Activated T-helper 1 cell treated with anti-CD3 and anti-CD28 coated beads, Interleukin-2, amount 50 U/mL, for 16 hours (primary cell): ENCODE results near the gene ISCU.
"Not testable (repeated sequence)": the region's sequence is repeated elsewhere in the genome, so short reads cannot be mapped to it uniquely, and the experiment has no call there.

Experiments used
- DNase-seq, 2 donors: peaks; one replicate each; pipeline ENCODE4 v3.0.0-alpha.2; 2020; ENCODE audit warnings: low read depth in 1 of 2, low spot score in 1 of 2

Gene ISCU

DNA sequence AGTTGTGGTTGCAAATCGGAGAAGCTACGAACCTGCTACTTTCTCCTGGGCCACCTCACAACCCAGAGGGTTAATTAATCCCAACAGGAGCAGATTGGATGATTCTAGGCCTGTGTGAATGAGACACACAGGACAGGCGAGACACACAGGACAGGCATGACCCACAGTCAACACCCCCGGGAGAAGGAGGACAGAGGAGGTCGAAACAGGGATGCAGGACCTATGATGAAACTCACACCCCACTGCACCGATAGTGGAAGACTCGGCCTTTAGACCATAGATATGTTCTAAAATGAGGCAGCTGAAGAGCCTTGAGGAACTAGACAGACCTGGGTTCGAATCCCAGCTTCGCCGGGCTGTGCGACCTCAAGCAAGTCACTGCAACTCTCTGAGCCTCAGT lies 23.9 kb downstream of the ISCU start:
- DNase-seq = no peak

DNA sequence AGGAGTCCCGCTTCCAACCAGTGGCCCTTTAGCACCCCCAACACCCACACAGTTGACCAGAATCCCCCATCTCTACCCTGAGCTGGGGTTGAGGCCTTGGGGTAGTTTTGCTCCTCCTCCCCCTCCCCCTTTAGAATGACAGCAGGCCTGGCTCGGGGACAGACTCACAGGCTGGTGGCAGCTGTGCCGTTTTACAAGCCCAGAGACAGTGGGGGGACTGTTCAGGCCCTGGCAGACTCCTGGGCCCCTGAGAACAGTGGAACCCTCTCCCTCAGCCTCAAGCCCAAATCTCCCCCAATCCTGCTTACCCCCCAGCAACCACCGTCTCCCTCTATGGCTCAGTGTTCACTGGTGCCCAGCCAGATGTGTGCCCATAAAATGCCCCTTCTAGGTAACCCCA lies 25.4 kb downstream of the ISCU start:
- DNase-seq = no peak

DNA sequence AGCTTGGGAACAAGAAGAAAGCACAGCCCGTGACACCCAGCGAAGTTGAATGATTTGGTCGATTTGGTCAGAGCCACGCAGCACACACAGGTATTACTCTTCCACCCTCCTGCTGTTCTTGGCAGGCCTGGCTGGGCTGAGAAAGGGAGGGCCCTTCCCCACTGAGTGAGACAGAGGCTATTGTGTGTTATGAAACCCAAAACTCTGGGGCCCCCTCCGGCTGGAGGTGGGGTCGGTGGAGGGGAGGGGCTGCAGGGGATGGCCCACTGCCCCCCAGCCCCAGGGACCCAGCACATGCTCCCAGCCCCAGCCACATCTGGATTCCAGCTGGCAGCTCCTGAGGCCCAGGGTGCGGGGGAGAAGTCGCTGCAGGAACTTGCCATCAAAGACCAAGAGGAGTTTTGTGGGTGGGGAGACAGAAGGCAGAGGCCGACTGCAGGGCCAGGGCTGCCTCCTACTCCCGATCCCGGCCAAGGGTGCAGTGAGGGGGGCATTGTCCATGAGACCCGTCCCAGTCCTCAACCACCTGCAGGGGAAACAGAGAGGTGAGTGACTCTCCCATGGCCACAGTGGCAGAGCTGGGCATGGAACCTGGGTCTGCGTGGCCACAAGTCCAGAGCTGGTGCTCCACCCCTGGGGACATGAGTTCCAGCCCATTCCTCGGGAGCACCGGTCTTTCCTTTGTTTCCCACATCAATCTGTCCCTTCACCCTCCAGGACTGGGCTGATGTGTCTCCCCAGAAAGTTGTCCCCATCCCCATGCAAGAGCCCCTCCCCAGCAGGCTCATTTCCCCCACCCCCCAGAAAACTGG lies 26.8 kb downstream of the ISCU start:
- DNase-seq = no peak

DNA sequence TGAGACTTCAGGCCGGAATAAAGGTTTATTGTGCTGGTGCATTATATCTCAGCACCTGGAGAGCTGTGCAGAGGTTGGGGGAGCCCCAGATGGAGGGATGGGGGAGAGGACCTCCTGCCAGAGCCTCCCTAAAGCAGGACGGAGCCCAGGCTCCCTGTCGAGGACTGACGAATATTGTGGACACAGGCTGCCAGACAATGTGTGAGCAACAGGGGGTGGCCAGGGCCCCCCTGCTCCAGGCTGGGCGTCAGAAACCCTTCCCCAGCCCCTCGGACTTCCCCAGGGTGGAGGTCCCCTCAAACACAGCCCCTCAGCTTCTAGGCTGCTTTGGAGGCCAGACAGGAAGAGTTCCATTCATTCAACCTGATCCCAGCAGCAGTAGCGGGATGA lies 27.4 kb downstream of the ISCU start:
- DNase-seq = no peak

DNA sequence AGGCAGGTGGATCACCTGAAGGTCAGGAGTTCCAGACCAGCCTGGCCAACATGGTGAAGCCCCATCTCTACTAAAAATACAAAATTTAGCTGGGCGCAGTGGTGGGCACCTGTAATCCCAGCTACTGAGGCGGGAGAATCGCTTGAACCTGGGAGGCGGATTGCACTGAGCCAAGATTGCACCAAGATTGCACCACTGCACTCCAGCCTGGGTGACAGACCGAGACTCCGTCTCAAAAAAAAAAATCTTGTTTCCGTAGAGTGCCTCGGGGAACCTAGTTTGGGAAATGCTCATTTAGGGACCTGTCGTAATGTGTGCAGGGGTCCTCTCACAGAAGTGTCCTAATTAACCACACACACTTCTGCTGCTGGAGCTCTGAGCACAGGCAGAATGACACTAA lies 28.1 kb downstream of the ISCU start:
- not testable (repeated sequence) for DNase-seq

DNA sequence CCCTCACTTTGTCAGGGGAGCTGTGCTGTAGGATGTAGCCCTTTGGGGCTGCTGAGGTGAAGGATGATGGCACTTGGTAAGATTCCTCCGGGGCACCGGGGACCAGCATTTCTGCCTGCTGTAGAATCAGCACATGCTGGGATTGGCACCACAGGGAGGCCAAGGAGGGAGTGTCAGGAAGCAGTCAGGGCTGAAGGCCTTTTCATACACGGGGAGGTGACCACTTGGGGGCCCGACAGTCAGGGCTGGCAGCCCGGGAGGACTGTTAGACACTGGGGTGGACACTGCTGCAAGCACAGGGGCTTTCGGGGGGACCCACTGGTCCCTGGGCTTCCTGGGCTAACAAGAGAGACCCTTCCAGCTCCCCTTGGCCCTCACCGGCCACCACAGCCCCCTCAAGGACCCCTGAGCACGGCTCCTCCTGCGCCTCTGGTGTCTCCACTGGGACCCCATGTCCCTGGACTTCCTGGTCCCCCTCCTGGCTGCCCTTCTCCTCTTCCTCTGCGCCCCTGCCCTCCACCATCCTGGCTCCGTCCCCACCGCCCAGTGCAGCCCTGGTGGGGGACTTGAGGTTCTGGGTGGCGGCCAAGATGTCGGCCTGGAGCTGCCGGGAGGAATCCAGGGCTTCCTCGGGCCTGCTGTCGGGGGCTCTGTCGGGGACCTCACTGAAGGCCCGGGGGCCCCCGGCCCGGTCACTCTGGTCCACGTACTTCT lies 29.0 kb downstream of the ISCU start:
- no peak for DNase-seq

- DNase-seq = no peak
Observed at GRCh38 chr12:108592033-108592909, 29.9 kb downstream of the ISCU start.

GRCh38 chr12:108594323-108594903 lies 32.0 kb downstream of the ISCU start:
- DNase-seq = no peak

DNA sequence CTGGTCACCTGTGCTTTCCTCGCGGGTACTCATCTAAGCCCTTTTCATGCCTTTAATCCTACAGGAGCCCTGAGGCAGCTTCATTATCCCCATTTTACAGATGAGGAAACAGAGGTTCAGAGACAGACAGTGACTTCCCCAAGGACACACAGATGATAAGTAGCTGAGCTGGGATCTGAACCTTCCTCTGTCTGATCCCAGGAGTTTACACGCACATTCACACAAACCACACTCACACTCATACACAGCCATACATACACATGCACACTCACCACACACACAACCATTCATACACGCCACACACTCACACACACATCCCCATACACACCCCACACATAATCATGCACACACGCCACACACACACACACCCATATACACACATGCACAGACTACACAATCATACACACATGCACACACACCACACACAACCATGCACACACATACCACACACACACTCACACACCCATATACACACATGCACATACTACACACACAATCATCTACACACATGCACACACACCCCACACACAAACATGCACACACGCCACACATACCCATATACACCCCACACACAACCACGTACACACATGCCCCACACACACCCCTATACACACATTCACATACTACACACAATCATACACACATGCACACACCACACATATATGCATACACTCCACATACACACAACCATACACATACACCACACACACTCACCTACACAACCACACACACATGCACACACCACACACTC lies 32.7 kb downstream of the ISCU start:
- DNase-seq = no peak

DNA sequence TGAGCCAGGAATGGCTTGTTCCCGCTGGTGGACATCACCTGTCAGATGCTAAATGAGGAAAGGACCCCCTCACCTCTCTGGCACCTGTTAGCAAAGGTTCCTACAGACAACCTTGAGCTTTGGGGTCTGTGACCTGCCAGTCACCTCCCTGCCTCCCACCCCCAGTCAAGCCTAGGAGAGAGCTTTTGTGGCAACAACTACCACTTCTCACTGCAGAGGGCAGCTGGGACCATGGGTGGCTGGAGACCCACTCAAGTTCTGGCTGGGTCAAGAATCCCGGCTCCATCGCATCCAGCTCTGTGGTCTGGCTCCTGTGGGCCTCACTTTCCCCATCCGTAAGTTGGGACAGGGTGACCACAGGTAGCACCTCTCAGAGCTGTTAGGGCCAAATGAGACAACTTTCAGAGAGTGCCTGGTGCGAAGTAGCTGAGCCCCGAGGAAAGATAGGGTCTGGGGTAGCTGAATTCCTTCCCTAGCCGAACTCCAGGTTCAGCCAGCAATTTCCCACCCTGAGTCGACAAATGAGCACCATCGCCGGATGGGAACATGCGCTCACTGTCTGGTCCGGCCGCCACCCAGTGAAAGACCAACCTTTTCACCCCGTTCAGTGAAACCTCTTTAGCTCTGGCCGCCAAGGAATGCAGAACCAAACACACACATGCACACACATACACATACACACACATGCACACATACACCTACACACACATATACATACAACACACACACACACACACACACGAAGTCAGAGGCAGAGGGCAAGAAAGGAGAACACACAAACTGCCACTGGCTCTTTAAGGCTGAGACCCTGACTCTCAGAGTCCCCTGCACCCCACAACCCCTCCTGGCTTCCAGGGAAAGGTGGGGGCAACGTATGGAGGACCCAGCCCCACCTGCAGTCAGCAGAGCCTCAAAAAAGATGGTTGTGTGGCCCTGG lies 33.6 kb downstream of the ISCU start:
- DNase-seq = no peak

DNA sequence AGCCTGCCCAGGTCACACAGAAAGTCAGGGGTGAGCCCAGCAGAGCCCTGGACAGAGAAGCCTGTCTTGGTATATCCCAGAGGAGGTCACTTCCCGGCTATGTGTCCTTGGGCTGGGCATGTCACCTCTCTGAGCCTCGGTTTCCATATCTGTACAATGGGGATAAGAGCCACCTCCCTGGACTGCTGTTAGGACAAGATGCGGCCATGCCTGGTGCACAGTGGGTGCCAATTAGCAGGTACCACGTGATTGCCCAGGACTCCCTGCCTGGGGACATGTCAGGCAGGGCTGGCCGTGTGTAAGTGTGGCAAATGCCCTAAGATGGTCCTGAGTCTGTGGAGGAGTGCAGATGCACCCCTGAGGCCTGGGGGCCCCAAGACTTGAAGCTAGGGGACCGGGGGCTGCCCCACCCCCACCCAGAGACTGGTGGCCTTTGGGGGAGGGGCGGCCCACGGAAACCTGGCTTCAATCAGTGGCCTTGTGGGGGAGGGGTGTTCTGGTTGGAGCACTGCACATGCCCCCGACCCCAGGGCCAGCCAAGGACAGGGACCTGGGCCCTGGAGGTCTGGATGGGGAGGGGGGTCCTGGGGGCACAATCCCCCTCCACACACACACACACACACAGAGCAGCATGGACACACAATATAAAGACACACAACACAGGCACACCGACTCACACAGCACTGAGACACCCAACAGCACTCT lies 34.6 kb downstream of the ISCU start:
- DNase-seq = no peak

- DNase-seq = no peak
Observed at GRCh38 chr12:108597559-108598471, 35.4 kb downstream of the ISCU start, which contains the start of gene TMEM119. Gene TMEM119, minus strand, starts transcription at chr12:108598084. Its CDS starts 5,701 bp downstream, at chr12:108592383.

DNA sequence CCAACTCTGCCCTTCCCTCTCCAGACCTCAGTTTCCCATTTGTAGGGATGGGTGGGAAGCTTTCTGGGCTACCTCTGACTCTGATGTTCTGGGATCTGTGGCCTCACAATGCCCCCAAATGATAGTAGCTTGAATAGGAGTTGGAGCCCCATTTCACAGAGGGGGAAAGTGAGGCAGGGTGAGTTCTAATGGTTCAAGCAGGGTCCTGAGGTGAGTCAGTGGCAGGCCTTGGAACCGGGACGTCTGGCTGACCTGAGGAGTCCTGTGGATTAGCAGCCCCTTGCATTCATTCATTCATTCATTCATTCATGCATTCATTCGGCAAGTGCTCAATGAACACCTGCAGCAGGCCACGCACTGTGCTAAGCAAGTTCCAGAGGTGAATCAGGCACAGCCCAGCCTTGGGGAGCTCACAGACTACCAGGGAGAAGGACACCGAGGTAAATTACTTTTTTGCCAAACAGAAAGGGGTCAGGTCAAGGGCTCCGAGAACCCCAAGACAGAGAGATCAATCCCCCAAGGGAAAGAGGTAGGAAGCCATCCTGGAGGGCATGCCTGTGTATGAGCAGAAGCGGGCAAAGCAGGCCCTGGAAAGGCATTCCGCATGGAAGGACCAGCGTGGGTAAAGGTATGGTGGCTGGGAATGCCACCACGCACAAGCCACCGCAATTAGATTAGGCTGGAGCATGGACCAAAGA lies 36.3 kb downstream of the ISCU start:
- DNase-seq = no peak

DNA sequence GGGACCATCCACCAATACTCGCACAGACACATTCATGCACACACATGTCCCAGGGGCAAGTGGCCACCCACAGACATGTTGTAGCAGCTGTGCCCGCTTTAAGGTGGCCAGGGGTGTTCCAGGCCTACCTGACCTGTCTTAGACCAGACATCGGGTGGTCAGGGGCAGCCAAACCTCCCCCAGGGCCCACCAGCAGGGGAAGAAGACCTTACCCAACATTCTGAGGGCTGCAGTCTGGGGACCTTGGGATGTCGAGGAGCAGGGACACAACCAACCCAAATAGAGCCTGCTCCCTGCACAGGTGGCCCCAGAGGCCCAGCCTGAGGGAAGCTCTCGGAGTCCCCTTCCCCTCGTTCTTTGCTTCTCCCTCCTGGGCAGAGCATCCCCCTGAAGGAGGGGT lies 37.1 kb downstream of the ISCU start:
- DNase-seq = no peak

- no peak for DNase-seq
Observed at GRCh38 chr12:108599948-108600701, 37.7 kb downstream of the ISCU start.

- no peak for DNase-seq
Observed at GRCh38 chr12:108600702-108601007, 38.3 kb downstream of the ISCU start.
